ENCODE results near the gene TMX2. TPM values are rescaled to one million over a fixed set of nuclear protein-coding genes. Genes with fewer than 3 reads are reported as not detected.

Gene TMX2
- polyA plus RNA-seq, 1 donor from 2014 or later = 130 TPM

GRCh38 chr11:57777969-57778317 lies 65.5 kb downstream of the TMX2 start:
- Histone ChIP-seq H3K27me3 (ENCODE audit: insufficient read depth, low read depth, low read length) (no peaks in the 10 kb centered on the region), H3K9me2 (ENCODE audit: insufficient read depth, low read length) (no peaks in the 10 kb centered on the region), H2AFZ (ENCODE audit: low read depth, low read length) (no peak overlapping the region), H3K79me2 (replicated peaks; ENCODE audit: insufficient read depth, low read length) (peaks cover 66% of the 10 kb centered on the region), H3F3A (ENCODE audit: insufficient read depth, low read length, poor library complexity, severe bottlenecking) (no peaks in the 10 kb centered on the region), H3K27ac (ENCODE audit: low read length) (peak overlapping the region; percentile 83), H4K20me1 (ENCODE audit: insufficient read depth) (no peaks in the 10 kb centered on the region), H3K4me2 (ENCODE audit: low read length) (peak overlapping the region; percentile 76), H3K9ac (ENCODE audit: low read length) (peak overlapping the region; percentile 62), H3K36me3 (ENCODE audit: insufficient read depth, low read length) (no peaks in the 10 kb centered on the region), H3K4me3 (ENCODE audit: low read length) (peak overlapping the region; percentile 57), H3K9me3 (ENCODE audit: low read length) (no peaks in the 10 kb centered on the region)
- TF ChIP-seq POLR2AphosphoS5 (IDR thresholded peaks at IDR 0.05) (no peak), EZH2 (IDR thresholded peaks at IDR 0.05; ENCODE audit: borderline replicate concordance, insufficient read depth, low read length, poor library complexity, severe bottlenecking) (no peak), MXI1 (conservative IDR thresholded peaks at IDR 0.05; ENCODE audit: poor library complexity, severe bottlenecking) (no peak), TAF1 (IDR thresholded peaks at IDR 0.05; ENCODE audit: low read depth) (no peak)

- no peaks in the 10 kb centered on the region for H3K9me2 ChIP-seq (ENCODE audit: insufficient read depth, low read length)
- peaks cover 61% of the 10 kb centered on the region for H3K79me2 ChIP-seq (replicated peaks; ENCODE audit: insufficient read depth, low read length)
- H3K9me3 ChIP-seq (ENCODE audit: low read length) = no peaks in the 10 kb centered on the region
- peak overlapping the region; percentile 57 for H3K4me3 ChIP-seq (ENCODE audit: low read length)
- no peak for TF ChIP-seq RAD21 (conservative IDR thresholded peaks at IDR 0.05)
- peak; percentile 49 for TF ChIP-seq POLR2AphosphoS5 (IDR thresholded peaks at IDR 0.05)
- no peak for TF ChIP-seq CTCF (IDR thresholded peaks at IDR 0.05; ENCODE audit: poor library complexity, severe bottlenecking)
- TF ChIP-seq EZH2 (IDR thresholded peaks at IDR 0.05; ENCODE audit: borderline replicate concordance, insufficient read depth, low read length, poor library complexity, severe bottlenecking) = no peak
- TF ChIP-seq EP300 (conservative IDR thresholded peaks at IDR 0.05; ENCODE audit: poor library complexity, severe bottlenecking) = no peak
- no peak for TF ChIP-seq SMC3 (conservative IDR thresholded peaks at IDR 0.05; ENCODE audit: poor library complexity)
- peak; percentile 72 for TF ChIP-seq REST (IDR thresholded peaks at IDR 0.05; ENCODE audit: borderline replicate concordance)
- TF ChIP-seq MXI1 (conservative IDR thresholded peaks at IDR 0.05; ENCODE audit: poor library complexity, severe bottlenecking) = no peak
- H3K9ac ChIP-seq (ENCODE audit: low read length) = peak overlapping the region; percentile 62
- H2AFZ ChIP-seq (ENCODE audit: low read depth, low read length) = no peak overlapping the region
- H3K27ac ChIP-seq (ENCODE audit: low read length) = peak overlapping the region; percentile 83
- no peaks in the 10 kb centered on the region for H4K20me1 ChIP-seq (ENCODE audit: insufficient read depth)
- no peaks in the 10 kb centered on the region for H3F3A ChIP-seq (ENCODE audit: insufficient read depth, low read length, poor library complexity, severe bottlenecking)
- H3K27me3 ChIP-seq (ENCODE audit: insufficient read depth, low read depth, low read length) = no peaks in the 10 kb centered on the region
- H3K4me2 ChIP-seq (ENCODE audit: low read length) = peak overlapping the region; percentile 76
- no peaks in the 10 kb centered on the region for H3K36me3 ChIP-seq (ENCODE audit: insufficient read depth, low read length)
These were observed 66.1 kb downstream of the TMX2 start for GRCh38 chr11:57778318-57779037.
